ENCODE measurements around the gene GFY.

GFY gene, protein sequence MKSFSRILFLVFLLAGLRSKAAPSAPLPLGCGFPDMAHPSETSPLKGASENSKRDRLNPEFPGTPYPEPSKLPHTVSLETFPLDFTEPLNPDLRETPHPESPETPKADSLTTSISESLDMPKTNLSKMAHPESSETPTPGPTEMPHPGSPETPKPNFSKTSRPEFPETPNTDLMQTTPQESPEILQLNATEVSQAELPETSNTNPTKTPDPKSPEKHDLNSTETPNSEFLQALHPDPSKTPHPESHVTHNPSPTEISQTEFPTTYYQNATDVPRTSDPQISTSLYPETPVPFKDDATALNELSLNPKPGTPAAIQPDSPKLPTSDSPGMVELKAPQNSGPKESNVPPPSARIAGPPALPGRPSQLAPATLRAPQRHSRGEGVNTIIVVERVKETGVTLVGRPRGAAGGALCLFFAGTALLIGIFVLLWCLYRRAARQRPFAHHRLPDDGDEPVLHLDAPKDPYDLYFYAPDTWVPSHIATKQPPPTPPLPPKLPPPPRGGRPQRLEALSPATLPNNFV

DNA sequence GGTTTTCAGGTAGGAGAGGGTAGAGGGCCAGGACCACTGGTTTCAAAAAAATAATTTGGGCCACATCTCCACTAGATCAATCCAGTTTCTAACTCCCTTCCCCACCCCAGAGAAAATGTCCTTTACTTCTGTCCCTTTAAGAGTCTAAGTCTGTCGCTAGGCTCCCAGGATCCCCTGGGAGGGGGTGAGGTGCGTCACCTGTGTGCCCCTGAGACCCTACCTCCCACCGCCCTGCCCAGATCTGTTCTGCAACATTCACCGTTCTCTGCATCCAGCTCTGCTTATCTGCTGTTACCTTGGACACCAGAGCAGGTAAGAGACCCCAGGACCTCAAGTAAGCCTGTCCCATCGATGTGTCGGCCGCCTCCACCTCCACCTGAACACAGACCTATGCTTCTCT, at the start of gene GFY:
TSS of gene GFY (plus strand) at position 211 of the 400 bp plus-strand sequence. CDS start 1,043 bp downstream, outside the sequence.
- no peak for DNase-seq (ENCODE audit: low read depth)

DNA sequence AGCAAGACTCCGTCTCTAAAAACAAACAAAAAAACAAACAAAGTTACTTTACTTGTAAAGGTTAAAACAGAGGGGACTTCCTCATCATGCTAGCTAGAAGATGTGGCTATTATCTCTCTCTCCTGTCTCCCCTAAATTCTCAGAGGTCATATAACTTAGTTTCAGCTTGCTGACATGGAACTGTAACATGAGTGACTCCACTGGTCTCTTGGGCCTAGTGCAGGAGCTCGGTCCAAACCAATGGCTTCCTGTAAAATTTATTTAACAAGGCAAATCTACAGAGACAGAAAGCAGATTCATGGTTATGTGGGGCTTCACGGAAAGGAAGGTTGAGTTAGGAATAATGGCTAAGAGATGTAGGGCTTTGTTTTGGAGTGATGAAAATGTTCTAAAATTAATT, 46.7 kb upstream of the GFY start:
- no peak for DNase-seq (ENCODE audit: low read depth)

DNA sequence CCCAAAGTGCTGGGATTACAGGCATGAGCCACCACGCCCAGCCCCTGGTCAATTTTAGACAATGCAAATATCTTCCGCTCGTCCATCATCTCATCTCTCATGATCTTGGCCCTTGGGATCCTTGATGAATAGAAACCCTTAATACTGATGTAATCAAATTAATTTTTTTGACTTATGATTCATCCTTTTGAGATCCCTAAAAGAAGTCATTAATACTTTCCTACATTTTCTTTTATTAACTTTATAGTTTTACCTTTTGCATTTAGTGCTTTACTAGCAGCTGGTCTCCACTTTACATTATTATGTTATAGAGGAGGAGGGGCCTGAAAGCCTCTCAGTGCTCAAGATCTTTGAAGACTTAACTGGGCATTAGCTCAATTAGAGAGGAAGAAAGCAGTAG, 44.8 kb upstream of the GFY start:
- DNase-seq (ENCODE audit: low read depth), result no peak

DNA sequence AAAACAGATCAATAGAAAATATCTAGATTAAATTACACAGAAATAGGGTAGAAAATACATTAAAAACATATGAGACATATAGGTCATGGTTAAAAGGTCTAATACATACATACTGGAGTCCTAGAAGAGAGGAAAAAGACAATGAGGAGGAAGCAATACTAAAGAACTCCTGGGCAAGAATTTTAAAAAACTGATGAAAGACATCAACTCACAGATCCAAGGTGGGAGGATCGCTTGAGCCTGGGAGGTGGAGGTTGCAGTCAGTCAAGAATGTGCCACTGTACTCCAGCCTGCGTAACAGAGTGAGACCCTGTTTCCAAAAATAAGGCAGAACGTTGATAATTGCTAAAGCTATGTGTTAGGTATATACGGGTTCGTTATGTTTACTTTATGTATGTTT, 42.5 kb upstream of the GFY start:
- no peak for DNase-seq (ENCODE audit: low read depth)

DNA sequence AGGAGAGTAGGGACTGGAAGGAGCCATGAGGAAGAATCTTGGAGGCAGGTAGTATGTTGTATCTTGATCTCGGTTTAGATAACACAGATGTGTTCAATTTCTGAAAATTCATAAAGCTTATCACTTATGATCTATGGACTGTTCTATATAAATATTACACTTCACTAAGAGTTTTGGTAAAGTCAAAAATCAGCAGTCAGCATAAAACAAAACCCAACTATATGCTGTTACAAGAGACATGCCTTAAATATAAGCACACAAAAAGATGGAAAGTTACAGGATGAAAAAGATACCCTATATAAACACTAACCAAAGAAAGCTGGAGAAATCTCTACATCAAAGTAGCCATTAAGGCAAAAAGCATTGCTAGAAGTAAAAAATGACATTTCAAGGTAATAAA, 41.6 kb upstream of the GFY start:
- no peak for DNase-seq (ENCODE audit: low read depth)

DNA sequence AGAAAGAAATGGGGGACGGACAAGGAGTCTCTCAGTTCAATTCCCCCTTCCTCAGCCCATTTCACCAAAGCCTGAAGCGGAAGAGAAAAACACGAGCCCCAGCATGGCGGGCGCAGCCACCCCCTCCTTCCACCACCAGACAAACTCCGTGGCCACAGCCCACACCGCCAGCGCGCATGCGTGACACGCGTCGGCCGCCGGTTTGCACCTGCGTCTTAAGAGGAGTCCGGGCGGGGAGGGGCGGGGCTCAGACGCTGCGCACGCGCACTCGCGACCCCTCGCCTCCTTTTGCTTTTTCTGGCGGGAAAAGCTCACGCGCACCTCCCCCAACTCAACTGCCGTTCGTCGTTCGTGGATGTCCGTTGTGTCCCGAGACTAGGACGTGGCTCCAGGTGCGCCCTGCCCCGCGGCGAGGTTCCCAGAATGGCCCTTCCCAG, 37.2 kb upstream of the GFY start, which contains the start of gene KASH5:
TSS of gene KASH5 (plus strand) at position 314 of the 437 bp plus-strand sequence. CDS start 2,635 bp downstream, outside the sequence.
- DNase-seq (ENCODE audit: low read depth), result peak; percentile 50

DNA sequence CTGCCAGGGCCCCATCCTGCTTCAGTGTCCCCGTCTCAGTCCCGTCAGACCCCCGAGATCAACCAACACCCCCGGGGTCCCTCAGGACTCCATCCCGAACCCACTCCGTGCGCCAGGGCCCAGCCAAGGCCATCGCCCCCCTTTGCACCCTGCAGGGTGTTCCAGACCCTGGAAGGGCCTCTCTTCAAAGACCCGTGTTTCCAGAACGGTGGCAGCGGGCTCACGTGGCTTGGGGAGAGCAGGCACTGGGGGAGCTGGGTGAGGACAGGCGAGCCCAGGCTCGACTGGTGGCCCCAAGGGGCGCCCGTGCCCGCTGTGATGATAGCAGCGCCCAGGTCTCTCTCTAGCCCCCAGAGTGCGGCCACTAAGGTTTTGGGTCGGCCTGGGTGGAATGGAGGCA, 35.8 kb upstream of the GFY start:
- no peak for DNase-seq (ENCODE audit: low read depth)

DNA sequence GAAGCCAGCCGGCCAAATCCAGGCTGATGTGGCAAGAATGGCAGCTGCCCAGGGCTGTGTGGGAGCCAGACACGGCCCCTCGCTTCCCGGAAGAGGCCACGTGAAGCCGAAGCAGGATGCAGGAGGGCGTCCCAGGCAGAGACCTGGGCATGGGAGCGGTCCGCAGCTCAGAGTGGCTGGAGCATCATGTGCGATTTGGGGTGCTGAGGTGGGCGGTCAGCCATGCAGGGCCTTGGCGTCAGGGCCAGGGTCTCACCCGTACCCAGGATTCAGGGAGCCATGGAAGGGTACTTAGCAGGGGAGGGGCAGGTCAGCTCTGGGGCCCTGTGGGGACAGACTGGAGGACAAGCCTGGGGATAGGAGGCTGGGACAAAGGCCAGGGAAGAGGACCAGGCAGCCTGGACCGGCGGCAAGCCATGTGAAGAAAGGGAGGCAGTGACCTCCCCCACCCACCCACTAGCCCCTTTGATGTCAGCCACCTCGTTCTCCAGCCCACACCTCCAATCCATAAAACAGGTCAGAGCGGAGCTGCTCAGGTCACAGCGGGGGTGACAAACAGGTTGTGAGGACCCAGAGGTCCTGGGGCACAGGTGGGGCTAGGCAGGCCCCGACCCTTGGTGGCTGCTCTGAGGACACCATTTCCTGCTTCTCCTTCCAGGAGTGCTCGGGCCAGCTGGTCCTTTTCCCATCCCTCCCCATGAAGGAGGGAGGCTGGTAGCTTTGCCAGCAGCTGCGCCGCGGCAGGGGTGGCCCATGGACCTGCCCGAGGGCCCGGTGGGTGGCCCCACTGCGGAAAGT, 34.9 kb upstream of the GFY start:
- DNase-seq (ENCODE audit: low read depth), result no peak

DNA sequence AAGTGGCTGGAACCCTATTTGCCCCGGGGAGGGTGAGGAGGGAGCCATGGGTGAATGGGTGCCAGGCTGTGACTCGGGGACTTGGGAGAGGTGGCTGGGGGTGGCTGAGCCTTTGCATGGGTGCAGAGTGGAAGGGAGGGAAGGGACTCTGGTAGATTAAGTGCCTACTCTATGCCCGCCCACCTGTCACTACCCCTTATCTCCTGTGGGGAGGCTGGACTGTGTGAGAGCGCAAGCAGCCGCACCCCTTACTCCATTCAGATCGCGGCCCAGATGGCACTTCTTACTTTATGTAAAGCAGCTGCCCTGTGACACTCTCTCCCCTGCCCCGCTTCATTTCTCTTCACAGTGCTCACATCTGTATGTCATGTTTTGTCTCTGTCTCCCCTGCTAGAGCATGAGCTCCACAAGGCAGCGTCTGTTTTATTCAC, 34.2 kb upstream of the GFY start:
- DNase-seq (ENCODE audit: low read depth), result no peak

DNA sequence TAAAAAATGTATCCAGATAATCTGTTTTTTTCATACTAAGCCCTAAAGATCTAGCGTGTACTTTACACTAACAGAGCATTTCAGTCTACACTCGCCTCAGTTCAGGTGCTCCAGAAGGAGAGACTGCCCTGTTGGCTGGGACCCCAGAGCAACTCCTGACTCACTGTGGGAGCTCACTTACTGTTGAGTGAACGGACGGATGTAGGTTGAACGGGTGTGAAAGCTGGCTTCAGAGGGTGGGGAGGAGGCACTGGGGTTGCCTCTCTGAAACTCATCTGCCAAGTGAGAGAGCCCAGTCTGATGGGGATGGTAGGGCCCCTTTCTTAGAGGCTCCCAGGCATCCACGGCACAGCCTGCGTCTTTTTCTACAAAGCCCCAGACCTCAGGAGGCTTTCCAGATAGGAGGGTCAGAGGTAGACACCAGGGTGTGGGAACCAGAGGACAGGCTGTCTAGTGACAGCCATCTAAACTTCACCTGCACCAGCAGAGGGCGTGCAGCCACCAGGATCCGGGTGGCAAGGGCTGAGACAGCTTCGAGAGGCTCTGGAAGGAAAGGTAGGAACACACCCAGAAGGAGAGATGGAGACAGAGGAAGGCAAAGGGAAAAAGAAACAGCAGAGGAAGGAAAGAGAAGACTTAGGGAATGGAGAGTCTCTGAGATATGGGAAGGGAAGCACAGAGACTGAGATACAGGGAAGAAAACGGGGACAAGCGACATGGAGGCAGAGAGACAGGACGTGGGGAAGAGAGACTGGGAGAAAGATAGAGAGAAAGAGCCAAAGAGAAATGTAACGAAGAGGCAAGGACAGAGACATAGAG, 33.4 kb upstream of the GFY start:
- DNase-seq (ENCODE audit: low read depth), result peak; percentile 52

DNA sequence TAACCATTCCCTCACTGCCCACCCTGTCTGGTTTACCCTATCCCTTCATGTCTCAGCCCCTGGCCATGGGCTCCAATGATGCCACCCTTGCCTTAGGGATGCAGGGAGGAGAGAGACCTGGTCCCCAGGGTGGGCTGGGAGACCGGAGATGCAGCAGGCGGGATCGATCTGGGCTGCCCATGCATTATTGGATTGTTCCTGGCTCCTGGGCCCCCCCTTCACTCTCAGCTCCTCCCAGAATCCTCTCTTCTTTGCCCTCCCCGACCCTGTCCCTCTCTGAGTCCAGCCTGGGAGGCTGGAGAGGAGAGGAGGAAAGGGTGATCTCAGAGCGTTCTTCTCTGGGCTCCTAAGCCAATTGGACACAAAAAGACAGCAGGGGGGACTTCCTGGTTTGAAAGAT, 31.3 kb upstream of the GFY start:
- DNase-seq (ENCODE audit: low read depth), result no peak

DNA sequence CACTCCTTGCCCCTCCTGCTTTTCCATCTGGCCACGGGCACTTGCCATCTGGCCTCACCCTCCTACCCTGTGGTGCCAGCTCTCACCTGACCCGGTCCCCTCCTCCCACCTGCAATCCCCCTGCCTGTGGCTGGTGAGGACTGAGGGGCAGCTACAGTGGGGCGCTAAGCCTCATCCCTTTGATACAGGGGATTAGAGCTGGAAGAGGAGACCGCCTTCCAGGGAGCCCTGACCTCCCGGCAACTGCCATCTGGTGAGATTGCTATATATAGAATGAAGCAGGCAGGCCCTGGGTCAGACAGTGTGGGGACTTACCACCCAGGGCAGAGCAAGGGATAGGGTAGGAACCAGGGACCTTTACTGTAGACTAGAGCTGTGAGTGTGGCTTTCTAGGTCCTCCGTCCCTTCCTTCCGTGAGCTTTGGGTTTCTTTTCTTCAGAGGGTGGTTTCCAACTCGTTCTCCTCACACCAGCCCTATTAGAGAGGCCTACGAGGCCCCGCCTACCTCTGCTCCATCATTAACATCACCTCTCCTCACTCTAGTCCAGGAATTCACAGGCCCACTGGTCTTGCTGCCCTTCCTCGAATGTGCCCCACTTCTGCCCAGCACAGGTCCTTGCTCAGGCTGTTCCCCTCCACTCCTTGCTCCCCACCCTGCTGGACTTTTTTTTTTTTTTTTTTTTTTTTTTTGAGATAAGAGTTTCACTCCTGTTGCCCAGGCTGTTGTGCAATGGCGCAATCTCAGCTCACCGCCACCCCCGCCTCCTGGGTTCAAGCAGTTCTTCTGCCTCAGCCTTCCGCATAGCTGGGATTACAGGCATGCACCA, 29.4 kb upstream of the GFY start:
- no peak for DNase-seq (ENCODE audit: low read depth)

DNA sequence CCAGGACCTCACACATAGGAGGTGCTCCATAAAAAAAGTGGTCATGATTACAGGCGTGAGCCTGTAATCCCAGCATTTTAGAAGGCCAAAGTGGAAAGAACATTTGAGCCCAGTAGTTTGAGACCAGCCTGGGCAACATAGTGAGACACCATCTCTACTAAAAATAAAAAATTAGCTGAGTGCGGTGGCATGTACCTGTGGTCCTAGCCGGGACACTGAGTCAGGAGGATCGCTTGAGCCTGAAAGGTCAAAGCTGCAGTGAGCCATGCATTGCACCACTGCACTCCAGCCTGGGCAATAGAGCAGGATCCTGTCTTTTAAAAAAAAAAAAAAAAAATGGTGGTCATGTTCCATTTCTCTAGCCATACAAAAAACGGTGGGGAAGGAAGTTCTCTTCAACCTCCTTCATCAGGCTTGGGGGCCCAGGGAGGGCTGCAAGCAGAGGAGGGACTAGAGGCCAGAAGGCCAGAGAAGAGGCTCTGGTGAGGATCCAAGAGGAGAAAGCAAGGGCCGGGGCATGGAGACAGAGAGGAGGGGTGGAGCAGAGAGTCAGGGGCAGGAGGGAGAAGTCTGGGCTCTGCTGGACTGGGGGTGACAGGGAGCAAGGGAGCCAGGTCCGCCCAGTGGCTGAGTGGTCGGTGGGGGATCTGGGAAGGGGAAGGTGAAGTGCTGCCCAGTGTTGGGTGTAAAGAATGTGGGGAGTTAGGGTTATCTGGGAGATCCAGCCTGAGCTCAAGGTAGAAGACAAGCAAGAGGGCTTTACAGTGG, 28.3 kb upstream of the GFY start:
- DNase-seq (ENCODE audit: low read depth), result no peak

DNA sequence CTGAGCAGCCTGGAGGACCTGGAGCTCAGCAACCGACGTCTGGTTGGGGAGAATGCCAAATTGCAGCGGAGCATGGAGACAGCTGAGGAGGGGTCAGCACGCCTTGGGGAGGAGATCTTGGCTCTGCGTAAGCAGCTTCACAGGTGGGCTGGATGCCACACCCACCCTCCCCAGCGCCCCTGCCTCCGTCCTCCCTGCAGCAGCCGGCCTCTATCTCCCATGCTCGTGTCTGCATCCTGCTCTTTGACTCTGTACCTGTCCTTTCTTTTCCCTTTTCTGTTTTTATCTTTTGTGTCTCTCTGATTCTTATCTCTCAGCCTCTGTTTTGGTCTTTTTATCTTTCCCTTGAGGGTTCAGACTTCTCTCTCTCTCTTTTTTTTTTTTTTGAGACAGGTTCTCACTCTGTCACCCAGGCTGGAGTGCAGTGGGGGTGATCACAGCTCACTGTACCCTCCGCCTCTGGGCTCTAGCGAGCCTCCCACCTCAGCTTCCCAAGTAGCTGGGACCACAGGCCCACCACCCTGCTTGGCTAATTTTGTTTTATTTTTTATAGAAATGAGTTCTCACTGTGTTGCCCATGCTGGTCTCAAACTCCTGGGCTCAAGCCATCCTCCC, 27.1 kb upstream of the GFY start:
- DNase-seq (ENCODE audit: low read depth), result no peak

DNA sequence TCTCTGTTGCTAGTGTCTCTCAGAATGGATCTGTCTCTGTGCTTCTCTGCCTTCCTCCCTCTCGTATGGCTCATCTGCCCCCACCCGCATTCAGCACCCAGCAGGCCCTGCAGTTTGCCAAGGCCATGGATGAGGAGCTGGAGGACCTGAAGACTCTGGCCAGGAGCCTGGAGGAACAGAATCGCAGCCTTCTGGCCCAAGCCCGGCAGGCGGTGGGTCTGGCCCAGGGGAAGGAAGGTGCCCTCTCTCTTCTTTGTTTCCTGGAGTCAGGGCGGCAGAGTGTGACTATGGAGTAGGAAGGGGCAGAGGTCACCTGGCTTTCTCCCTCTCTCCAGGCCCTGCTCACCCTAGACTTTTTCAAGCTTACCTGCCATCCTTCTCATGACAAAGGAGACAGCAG, 26.3 kb upstream of the GFY start:
- no peak for DNase-seq (ENCODE audit: low read depth)

DNA sequence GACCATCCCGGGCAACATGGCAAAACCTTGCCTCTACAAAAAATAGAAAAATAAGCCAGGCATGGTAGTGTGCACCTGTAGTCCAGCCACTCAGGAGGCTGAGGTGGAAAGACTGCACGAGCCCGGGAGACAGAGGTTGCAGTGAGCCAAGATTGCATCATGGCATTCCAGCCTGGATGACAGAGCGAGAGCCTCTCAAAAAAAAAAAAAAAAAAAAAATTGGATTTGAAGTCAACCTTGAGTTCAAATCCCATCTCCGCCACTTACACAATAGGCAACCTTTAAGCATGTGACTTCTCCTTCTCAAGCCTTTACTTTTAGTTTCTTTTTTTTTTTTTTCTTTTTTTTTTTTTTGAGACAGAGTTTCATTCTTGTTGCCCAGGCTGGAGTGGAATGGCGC, 25.2 kb upstream of the GFY start:
- DNase-seq (ENCODE audit: low read depth), result no peak

DNA sequence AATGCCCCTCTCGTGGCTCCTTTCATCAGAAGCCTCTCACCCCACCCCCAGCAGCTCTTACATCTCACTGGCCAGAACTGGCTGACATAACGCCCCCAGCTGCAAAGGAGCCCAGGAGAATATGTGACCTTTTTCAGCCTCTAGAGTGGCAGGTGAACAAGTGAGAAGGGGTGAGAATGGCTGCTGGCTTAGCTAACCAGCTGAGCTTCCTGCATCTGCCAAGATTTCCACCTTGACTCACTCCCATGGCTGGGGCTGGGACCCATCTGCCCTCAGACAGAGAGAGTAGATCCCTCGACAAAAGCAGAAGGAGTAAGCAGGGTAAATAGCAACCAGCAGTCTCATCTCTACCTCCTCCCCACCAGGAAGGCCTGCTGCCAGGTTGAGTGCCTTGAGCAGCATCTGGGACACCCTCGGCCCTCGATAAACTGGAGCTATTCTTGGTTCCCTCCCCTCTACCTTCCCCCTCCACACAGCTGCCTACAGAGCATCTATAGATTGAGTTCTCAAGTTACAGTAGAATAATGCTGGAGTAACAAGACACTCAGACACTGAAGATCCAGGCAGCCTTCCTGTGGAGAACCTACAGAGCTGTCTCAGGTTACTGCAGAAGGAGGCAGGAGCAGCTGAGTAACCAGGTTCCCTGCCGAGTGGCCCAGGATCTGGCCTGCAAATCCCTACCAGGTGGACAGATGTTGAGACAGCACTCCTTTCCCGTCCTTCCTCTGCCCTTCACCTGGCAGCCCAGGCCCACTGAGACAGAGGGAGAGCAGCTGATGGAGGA, 21.6 kb upstream of the GFY start:
- DNase-seq (ENCODE audit: low read depth), result no peak

DNA sequence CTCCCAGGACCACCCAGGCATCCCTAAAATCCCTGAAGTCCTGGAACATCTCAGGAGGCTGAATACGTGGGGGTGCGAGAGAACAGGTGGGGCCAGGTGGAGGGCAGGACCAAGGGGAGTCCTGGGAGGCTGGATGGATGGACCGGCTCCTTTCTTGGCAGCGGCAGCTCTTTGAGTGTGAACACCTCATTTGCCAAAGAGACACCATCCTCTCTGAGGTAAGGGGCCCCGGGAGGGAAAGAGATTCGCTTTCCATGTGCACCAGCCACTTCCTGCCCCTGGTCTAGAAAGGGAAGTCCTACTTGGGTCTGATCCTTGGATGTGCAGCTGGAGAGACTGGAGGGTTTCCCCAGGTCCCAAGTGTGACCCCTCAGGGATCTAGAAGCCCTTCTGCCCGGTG, 18.1 kb upstream of the GFY start:
- no peak for DNase-seq (ENCODE audit: low read depth)

DNA sequence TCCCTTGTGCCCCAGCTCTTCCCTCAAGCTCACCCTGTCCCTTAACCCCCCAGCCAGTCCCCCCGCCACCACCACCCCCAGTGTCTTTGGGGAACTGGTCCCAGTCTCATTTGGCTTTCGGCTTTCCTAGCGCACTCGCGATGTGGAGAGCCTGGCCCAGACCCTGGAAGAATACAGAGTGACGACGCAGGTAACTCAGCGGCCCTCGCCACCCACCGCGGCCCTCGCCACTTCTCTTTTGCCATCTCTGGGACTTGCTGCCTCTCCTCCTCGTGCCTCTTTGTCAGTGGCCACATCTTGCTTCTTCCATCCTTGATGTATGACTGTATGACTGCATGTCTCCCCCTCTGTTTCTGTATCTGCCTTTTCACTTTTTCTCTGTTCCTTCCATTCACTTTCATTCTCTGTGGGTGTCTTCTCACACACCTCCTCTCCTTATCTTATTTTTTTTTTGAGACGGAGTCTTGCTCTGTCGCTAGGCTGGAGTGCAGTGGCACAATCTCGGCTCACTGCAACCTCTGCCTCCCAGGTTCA, 17.6 kb upstream of the GFY start:
- no peak for DNase-seq (ENCODE audit: low read depth)
